Colonic mucosa (tissue), 4 donors: ENCODE results near the gene NCOA3. TPM values are rescaled to one million over a fixed set of nuclear protein-coding genes. Genes with fewer than 3 reads are reported as not detected.
"Not testable (repeated sequence)": the region's sequence is repeated elsewhere in the genome, so short reads cannot be mapped to it uniquely, and the experiment has no call there.

Experiments
- DNase-seq: peaks from one replicate; pipeline ENCODE4 v3.0.0-alpha.2; 2020
- H3K27ac ChIP-seq: fragments of 200-600 bp; one replicate; pipeline ENCODE4 v1.8.0; 2021
- H3K27me3 ChIP-seq: fragments of 200-600 bp; one replicate; pipeline ENCODE4 v1.8.0; 2021
- H3K36me3 ChIP-seq: fragments of 200-600 bp; one replicate; pipeline ENCODE4 v1.8.0; 2021
- H3K4me1 ChIP-seq: fragments of 200-600 bp; one replicate; pipeline ENCODE4 v1.8.0; 2021; ENCODE audit warnings: mild to moderate bottlenecking
- H3K4me3 ChIP-seq: fragments of 200-600 bp; one replicate; pipeline ENCODE4 v1.8.0; 2021
- H3K9ac ChIP-seq, 2 donors: one replicate each; pipeline ENCODE4 v1.7.0; 2013; ENCODE audit warnings: control low read depth in 2 of 2, low read depth in 2 of 2, low read length in 2 of 2
- H3K9me3 ChIP-seq: fragments of 200-600 bp; one replicate; pipeline ENCODE4 v1.8.0; 2021
- CTCF ChIP-seq: fragments of 200-600 bp; IDR thresholded peaks from one replicate; pipeline ENCODE4 v1.8.0; 2022; ENCODE audit warnings: antibody characterized with exemption, mild to moderate bottlenecking
- intact Hi-C: fragments of 100-400 bp; cut with DNase I; formaldehyde crosslinking; loops from one replicate; pipeline ENCODE4 v1.14.1; 2022
- total RNA-seq, 2 donors: library from RNA; stranded (reverse); fragmentation: NEBNext Ultra II Directional in 1 of 2; extraction: Animal tissue kit (Norgen Biotek cat#: 25700) in 1 of 2; gene quantifications; one replicate each; pipeline ENCODE4 v1.2.1, GENCODE V29; 2021
- donor health status: healthy.
- donor health status: DM: no; HTN: no; CAD: no.
- donor health status: DM: no; HTN: no; CAD: no.

NCOA3 gene
- total RNA-seq, 2 donors from 2014 or later, result 17.1 to 24.2 TPM

GRCh38 chr20:47455133-47456040 is 46.3 kb upstream of the NCOA3 start:
- DNase-seq, result no peak

GRCh38 chr20:47456041-47456537 is 45.6 kb upstream of the NCOA3 start:
- Histone ChIP-seq H3K9me3 (no peaks in the 10 kb centered on the region), H3K9ac (no peak overlapping the region), H3K27me3 (no peaks in the 10 kb centered on the region), H3K4me1 (no peaks in the 10 kb centered on the region), H3K36me3 (no peaks in the 10 kb centered on the region), H3K4me3 (no peak overlapping the region), H3K27ac (no peak overlapping the region)
- intact Hi-C loops, result no loop called here
- TF ChIP-seq CTCF, result no peak
- no peak for DNase-seq

More at GRCh38 chr20:47455133-47456040, 46.3 kb upstream of the NCOA3 start:
- no peak overlapping the region for H3K4me3 ChIP-seq
- no peaks in the 10 kb centered on the region for H3K9me3 ChIP-seq
- H3K4me1 ChIP-seq, result no peaks in the 10 kb centered on the region
- no peaks in the 10 kb centered on the region for H3K27me3 ChIP-seq
- no peak for TF ChIP-seq CTCF
- no peak overlapping the region for H3K27ac ChIP-seq
- H3K36me3 ChIP-seq, result no peaks in the 10 kb centered on the region
- no peak overlapping the region for H3K9ac ChIP-seq
- intact Hi-C loops, result no loop called here

GRCh38 chr20:47456952-47457724 is 44.5 kb upstream of the NCOA3 start:
- Histone ChIP-seq H3K9ac (no peak overlapping the region), H3K9me3 (no peaks in the 10 kb centered on the region), H3K4me3 (no peak overlapping the region), H3K27me3 (no peaks in the 10 kb centered on the region), H3K4me1 (no peaks in the 10 kb centered on the region), H3K36me3 (no peaks in the 10 kb centered on the region), H3K27ac (no peak overlapping the region)
- no peak for TF ChIP-seq CTCF
- no peak for DNase-seq
- intact Hi-C loops, result no loop called here

- DNase-seq, H3K9me3 ChIP-seq, H3K4me1 ChIP-seq, H3K27ac ChIP-seq, H3K4me3 ChIP-seq, H3K9ac ChIP-seq, intact Hi-C loops, H3K36me3 ChIP-seq, H3K27me3 ChIP-seq: not testable (repeated sequence)
Measured at GRCh38 chr20:47458280-47459050, 43.2 kb upstream of the NCOA3 start.

- Histone ChIP-seq H3K4me3 (no peak overlapping the region), H3K4me1 (no peaks in the 10 kb centered on the region), H3K36me3 (no peaks in the 10 kb centered on the region), H3K9ac (no peak overlapping the region), H3K27ac (no peak overlapping the region), H3K9me3 (no peaks in the 10 kb centered on the region), H3K27me3 (no peaks in the 10 kb centered on the region)
- TF ChIP-seq CTCF, result no peak
- intact Hi-C loops, result no loop called here
- no peak for DNase-seq
Measured at GRCh38 chr20:47459344-47460073, 42.2 kb upstream of the NCOA3 start.

GRCh38 chr20:47460761-47461112 is 41.0 kb upstream of the NCOA3 start:
- intact Hi-C loops, result not testable (repeated sequence)

More at GRCh38 chr20:47460761-47461112, 41.0 kb upstream of the NCOA3 start:
- not testable (repeated sequence) for H3K36me3 ChIP-seq, H3K9me3 ChIP-seq, H3K27ac ChIP-seq, DNase-seq, H3K4me1 ChIP-seq, H3K4me3 ChIP-seq, H3K9ac ChIP-seq, H3K27me3 ChIP-seq
